Astrocyte of the hippocampus (primary cell): ENCODE measurements around the gene GSDMA.
"Not testable (repeated sequence)": the region's sequence is repeated elsewhere in the genome, so short reads cannot be mapped to it uniquely, and the experiment has no call there.

Experiments
- DNase-seq: peaks from one replicate; pipeline ENCODE4 v3.0.0; 2011; ENCODE audit warnings: low read depth, low spot score

The GSDMA gene

GRCh38 chr17:39929646-39930407 lies 33.0 kb upstream of the GSDMA start:
- DNase-seq = peak; percentile 82

- DNase-seq = no peak
Measured at GRCh38 chr17:39933912-39934311, 28.9 kb upstream of the GSDMA start.

GRCh38 chr17:39934324-39934723 lies 28.5 kb upstream of the GSDMA start:
- no peak for DNase-seq

GRCh38 chr17:39935909-39936308 lies 26.9 kb upstream of the GSDMA start:
- DNase-seq = no peak

- no peak for DNase-seq
Measured at GRCh38 chr17:39937447-39937846, 25.4 kb upstream of the GSDMA start.

- no peak for DNase-seq
Measured at GRCh38 chr17:39938140-39938869, 24.5 kb upstream of the GSDMA start.

- no peak for DNase-seq
Measured at GRCh38 chr17:39939106-39939505, 23.7 kb upstream of the GSDMA start.

- peak; percentile 66 for DNase-seq
Measured at GRCh38 chr17:39939588-39940419, 23.0 kb upstream of the GSDMA start.

- no peak for DNase-seq
Measured at GRCh38 chr17:39943702-39944392, 19.0 kb upstream of the GSDMA start.

GRCh38 chr17:39944393-39944711 lies 18.5 kb upstream of the GSDMA start:
- DNase-seq = no peak

GRCh38 chr17:39946551-39947330 lies 16.1 kb upstream of the GSDMA start:
- DNase-seq = no peak

- not testable (repeated sequence) for DNase-seq
Measured at GRCh38 chr17:39948489-39948828, 14.3 kb upstream of the GSDMA start.

GRCh38 chr17:39949028-39949427 lies 13.8 kb upstream of the GSDMA start:
- no peak for DNase-seq

- DNase-seq = no peak
Measured at GRCh38 chr17:39950871-39951348, 11.9 kb upstream of the GSDMA start.

- DNase-seq = no peak
Measured at GRCh38 chr17:39951924-39952679, 10.7 kb upstream of the GSDMA start.

- peak; percentile 98 for DNase-seq
Measured at GRCh38 chr17:39952680-39953470, 9.9 kb upstream of the GSDMA start.

GRCh38 chr17:39953471-39953888 lies 9.3 kb upstream of the GSDMA start:
- DNase-seq = no peak

- no peak for DNase-seq
Measured at GRCh38 chr17:39954876-39955275, 7.9 kb upstream of the GSDMA start.

- no peak for DNase-seq
Measured at GRCh38 chr17:39955726-39956225, 7.0 kb upstream of the GSDMA start.
